IMR-90 (cell line): ENCODE measurements around the gene PCCA. TPM values are rescaled to one million over a fixed set of nuclear protein-coding genes. Genes with fewer than 3 reads are reported as not detected.

ENCODE experiments used
- ATAC-seq: fragments of 200-7000 bp; cut with Tn5 transposase; 2 replicates; pipeline ENCODE4 v1.9.1; 2020; ENCODE audit warnings: low read depth, mild to moderate bottlenecking, moderate library complexity
- BruUV-seq: library from RNA; stranded (reverse); fragments of 400-500 nt; replicated peaks from 2 replicates; lab custom pipeline; 2021; lab: Mats Ljungman, UMichigan
- CTCF ChIA-PET: fragments of 300-600 bp; formaldehyde crosslinking; extraction: SDS; loops from one replicate; lab custom pipeline; 2021; ENCODE audit warnings: antibody characterized with exemption; lab: Yijun Ruan, JAX
- POLR2A ChIA-PET: fragments of 300-600 bp; sonication (Branson Sonifier 250); formaldehyde crosslinking; loops from one replicate; lab custom pipeline; 2022; ENCODE audit warnings: antibody characterized with exemption; ENCODE audit not compliant: unreplicated experiment; lab: Charles Lee
- DNase-seq: peaks from one replicate; pipeline ENCODE4 v3.0.0; 2013
- H2AFZ ChIP-seq: replicated peaks from 2 replicates; pipeline ENCODE3; 2013; ENCODE audit warnings: low read length, mild to moderate bottlenecking; ENCODE audit not compliant: poor library complexity
- H2AK5ac ChIP-seq: 2 replicates; pipeline ENCODE4 v1.6.1; 2013; ENCODE audit warnings: low read depth, low read length, inconsistent platforms
- H2AK9ac ChIP-seq: replicated peaks from 2 replicates; pipeline ENCODE3; 2013; ENCODE audit warnings: mild to moderate bottlenecking, low read depth, low read length, moderate library complexity; ENCODE audit not compliant: poor library complexity
- H2BK120ac ChIP-seq: 2 replicates; pipeline ENCODE4 v1.6.1; 2013; ENCODE audit warnings: low read depth, low read length, inconsistent platforms
- H2BK15ac ChIP-seq: 3 replicates; pipeline ENCODE4 v1.6.1; 2013; ENCODE audit warnings: low read depth, low read length, inconsistent platforms
- H2BK20ac ChIP-seq: 2 replicates; pipeline ENCODE4 v1.6.1; 2013; ENCODE audit warnings: low read depth, mild to moderate bottlenecking, inconsistent platforms, low read length, moderate library complexity
- H2BK5ac ChIP-seq: 2 replicates; pipeline ENCODE4 v1.6.1; 2013; ENCODE audit warnings: mild to moderate bottlenecking, low read depth, low read length, inconsistent platforms; ENCODE audit not compliant: poor library complexity, severe bottlenecking
- H3K14ac ChIP-seq: replicated peaks from 2 replicates; pipeline ENCODE4 v1.6.1; 2013; ENCODE audit warnings: low read depth, low read length, inconsistent platforms
- H3K18ac ChIP-seq: 2 replicates; pipeline ENCODE4 v1.6.1; 2013; ENCODE audit warnings: low read depth, low read length, control low read depth
- H3K23ac ChIP-seq: 2 replicates; pipeline ENCODE4 v1.6.1; 2013; ENCODE audit warnings: low read depth, low read length, inconsistent platforms
- H3K27ac ChIP-seq: 2 replicates; pipeline ENCODE4 v1.5.1; 2013; ENCODE audit warnings: mild to moderate bottlenecking, control low read depth, low read length; ENCODE audit not compliant: insufficient read depth
- H3K27me3 ChIP-seq: 2 replicates; pipeline ENCODE4 v1.6.1; 2013; ENCODE audit warnings: low read length; ENCODE audit not compliant: control insufficient read depth, insufficient read depth
- H3K36me3 ChIP-seq: 2 replicates; pipeline ENCODE4 v1.6.1; 2013; ENCODE audit warnings: low read length, mixed read lengths; ENCODE audit not compliant: control insufficient read depth, insufficient read depth
- H3K4ac ChIP-seq: 2 replicates; pipeline ENCODE4 v1.6.1; 2013; ENCODE audit warnings: low read depth, low read length, inconsistent platforms
- H3K4me1 ChIP-seq: 2 replicates; pipeline ENCODE4 v1.6.1; 2013; ENCODE audit warnings: low read length, mixed read lengths; ENCODE audit not compliant: control insufficient read depth, insufficient read depth
- H3K4me2 ChIP-seq: 2 replicates; pipeline ENCODE4 v1.6.1; 2013; ENCODE audit warnings: low read depth, mild to moderate bottlenecking, control low read depth, low read length, moderate library complexity
- H3K4me3 ChIP-seq: 2 replicates; pipeline ENCODE4 v1.5.1; 2013; ENCODE audit warnings: low read depth, mild to moderate bottlenecking, control low read depth, low read length, moderate library complexity; ENCODE audit not compliant: insufficient read depth
- H3K56ac ChIP-seq: 2 replicates; pipeline ENCODE4 v1.6.1; 2013; ENCODE audit warnings: low read length, inconsistent platforms; ENCODE audit not compliant: insufficient read depth; ENCODE audit errors: extremely low read depth
- H3K79me1 ChIP-seq, 2 experiments: 2 replicates each; pipeline ENCODE4 v1.6.1; 2013; ENCODE audit warnings: low read length in 2 of 2, inconsistent platforms in 1 of 2, low read depth in 1 of 2
- H3K9ac ChIP-seq: 2 replicates; pipeline ENCODE4 v1.6.1; 2013; ENCODE audit warnings: low read depth, low read length, control low read depth
- H3K9me1 ChIP-seq: 2 replicates; pipeline ENCODE4 v1.6.1; 2013; ENCODE audit warnings: low read length, inconsistent platforms; ENCODE audit not compliant: insufficient read depth
- H3K9me3 ChIP-seq: 2 replicates; pipeline ENCODE4 v1.6.1; 2013; ENCODE audit warnings: low read length; ENCODE audit not compliant: control insufficient read depth, insufficient read depth
- H4K20me1 ChIP-seq: 2 replicates; pipeline ENCODE4 v1.6.1; 2013; ENCODE audit warnings: low read length, inconsistent platforms; ENCODE audit not compliant: insufficient read depth
- H4K5ac ChIP-seq: 2 replicates; pipeline ENCODE4 v1.6.1; 2013; ENCODE audit warnings: mild to moderate bottlenecking, low read depth, low read length, control low read depth
- H4K8ac ChIP-seq, 2 experiments: 2 replicates each; pipeline ENCODE4 v1.6.1; 2013; ENCODE audit warnings: low read depth in 2 of 2, low read length in 2 of 2, control low read depth in 1 of 2, inconsistent platforms in 1 of 2
- H4K91ac ChIP-seq: 2 replicates; pipeline ENCODE4 v1.6.1; 2013; ENCODE audit warnings: low read depth, low read length, inconsistent platforms; ENCODE audit not compliant: insufficient read depth
- BHLHE40 ChIP-seq: fragments of 150-350 bp; IDR thresholded peaks from 2 replicates; pipeline ENCODE4 v1.6.1; 2016; ENCODE audit warnings: mild to moderate bottlenecking, low read depth, low read length
- CEBPB ChIP-seq: IDR thresholded peaks from 2 replicates; pipeline ENCODE4 v1.6.1; 2012; ENCODE audit warnings: low read depth, low read length, improper control_type of control experiment
- CHD1 ChIP-seq: IDR thresholded peaks from 2 replicates; pipeline ENCODE4 v1.6.1; 2012; ENCODE audit warnings: low read depth, low read length, improper control_type of control experiment
- MAZ ChIP-seq: IDR thresholded peaks from 2 replicates; pipeline ENCODE4 v1.6.1; 2012; ENCODE audit warnings: low read depth, mild to moderate bottlenecking, low read length, improper control_type of control experiment, moderate library complexity, borderline replicate concordance
- NFE2L2 ChIP-seq: fragments of 150-350 bp; IDR thresholded peaks from 2 replicates; pipeline ENCODE4 v1.6.1; 2016; ENCODE audit warnings: low read depth, mild to moderate bottlenecking, low read length
- POLR2A ChIP-seq: IDR thresholded peaks from 2 replicates; pipeline ENCODE4 v1.6.1; 2012; ENCODE audit warnings: mild to moderate bottlenecking, low read depth, low read length
- RAD21 ChIP-seq: IDR thresholded peaks from 2 replicates; pipeline ENCODE4 v1.6.1; 2012; ENCODE audit warnings: low read length, improper control_type of control experiment
- RCOR1 ChIP-seq: IDR thresholded peaks from 2 replicates; pipeline ENCODE4 v1.6.1; 2012; ENCODE audit warnings: mild to moderate bottlenecking, low read length, improper control_type of control experiment; ENCODE audit not compliant: insufficient replicate concordance
- SMC3 ChIP-seq: fragments of 150-350 bp; IDR thresholded peaks from 2 replicates; pipeline ENCODE4 v1.6.1; 2016; ENCODE audit warnings: low read depth, mild to moderate bottlenecking, antibody characterized with exemption, low read length, moderate library complexity
- USF2 ChIP-seq: fragments of 150-350 bp; IDR thresholded peaks from 2 replicates; pipeline ENCODE4 v1.6.1; 2017; ENCODE audit warnings: mild to moderate bottlenecking, antibody characterized with exemption, low read length, low read depth
- WGBS, 2 experiments: methylation state at CpG; one replicate each; pipeline versions ENCODE4 v1.1.5 to v1.1.7; 2013; ENCODE audit warnings: missing lambda C conversion rate in 2 of 2; ENCODE audit not compliant: insufficient read length in 1 of 2; ENCODE audit errors: extremely low coverage in 2 of 2; 5-methylcytosine and 5-hydroxymethylcytosine counted together
- dilution Hi-C: fragments of 300-500 bp; cut with HindIII; formaldehyde crosslinking; loops from one replicate; pipeline ENCODE4 v1.14.3; 2018; ENCODE audit warnings: low sequenced_read_pairs; ENCODE audit not compliant: unreplicated experiment
- in situ Hi-C: fragments of 300-500 bp; cut with MboI; formaldehyde crosslinking; loops from 3 replicates; pipeline ENCODE4 v1.14.3; 2019; ENCODE audit warnings: low sequenced_read_pairs, inconsistent platforms, mixed read lengths
- intact Hi-C: fragments of 100-400 bp; cut with micrococcal nuclease; formaldehyde crosslinking; loops from 2 replicates; pipeline ENCODE4 v1.10.0; 2022
- polyA plus RNA-seq, 3 experiments: library from polyadenylated mRNA; depleted of rRNA; stranded (reverse); fragments of >200 nt; gene quantifications; 2 replicates each; pipeline ENCODE4 v1.2.3, GENCODE V29; 2012; ENCODE audit warnings: low replicate concordance in 1 of 3
- total RNA-seq: library from RNA; depleted of rRNA; stranded (reverse); fragments of >200 nt; gene quantifications from 2 replicates; pipeline ENCODE4 v1.2.3, GENCODE V29; 2012
- TF ChIP-seq, protein P1 (sequence below): fragments of 150-350 bp; IDR thresholded peaks from 2 replicates; pipeline ENCODE4 v1.6.1; 2016; ENCODE audit warnings: low read depth, mild to moderate bottlenecking, low read length, moderate library complexity, borderline replicate concordance

Gene PCCA
- total and polyA plus RNA-seq, 2 of the 4 experiments (the other 2 are of a cell fraction) = 7.6 to 24.0 TPM

GRCh38 chr13:100540621-100541020, 451.7 kb downstream of the PCCA start:
- Histone ChIP-seq H3K9me3 (no peaks in the 10 kb centered on the region), H3K56ac (no peak overlapping the region), H2AK5ac (no peak overlapping the region), H3K79me1 (no peaks in the 10 kb centered on the region), H2BK15ac (no peak overlapping the region), H3K18ac (no peak overlapping the region), H3K27me3 (no peaks in the 10 kb centered on the region), H3K23ac (no peak overlapping the region), H3K4me2 (no peak overlapping the region), H4K5ac (no peak overlapping the region), H3K36me3 (no peaks in the 10 kb centered on the region), H2BK5ac (no peak overlapping the region), H2BK20ac (no peak overlapping the region), H4K20me1 (no peaks in the 10 kb centered on the region), H3K4me1 (peaks cover 5% of the 10 kb centered on the region; the same call in 1 of the 2 replicates), H3K27ac (no peak overlapping the region), H3K9ac (no peak overlapping the region), H4K8ac (no peak overlapping the region), H2BK120ac (no peak overlapping the region), H3K4me3 (no peak overlapping the region), H3K9me1 (no peaks in the 10 kb centered on the region), H2AFZ (no peak overlapping the region), H3K4ac (no peak overlapping the region), H2AK9ac (no peak overlapping the region), H4K91ac (no peak overlapping the region), H3K14ac (no peak overlapping the region)
- DNase-seq (peak; percentile 30), ATAC-seq (peak; percentile 68)
- no CpG with 5 or more reads among the region's 3 CpGs for WGBS, 2 experiments
- CTCF ChIA-PET = no interaction called here
- dilution Hi-C loops (no loop called here), in situ Hi-C loops (loop anchor here (10.0 kb wide), 1 partner anchor 886 kb away; no protein-coding TSS in a partner anchor), intact Hi-C loops (no loop called here)
- no TSS peak for BruUV-seq
- no peak for TF ChIP-seq SMC3
- no peak for TF ChIP-seq RCOR1
- TF ChIP-seq USF2 = no peak
- TF ChIP-seq, protein P1, sequence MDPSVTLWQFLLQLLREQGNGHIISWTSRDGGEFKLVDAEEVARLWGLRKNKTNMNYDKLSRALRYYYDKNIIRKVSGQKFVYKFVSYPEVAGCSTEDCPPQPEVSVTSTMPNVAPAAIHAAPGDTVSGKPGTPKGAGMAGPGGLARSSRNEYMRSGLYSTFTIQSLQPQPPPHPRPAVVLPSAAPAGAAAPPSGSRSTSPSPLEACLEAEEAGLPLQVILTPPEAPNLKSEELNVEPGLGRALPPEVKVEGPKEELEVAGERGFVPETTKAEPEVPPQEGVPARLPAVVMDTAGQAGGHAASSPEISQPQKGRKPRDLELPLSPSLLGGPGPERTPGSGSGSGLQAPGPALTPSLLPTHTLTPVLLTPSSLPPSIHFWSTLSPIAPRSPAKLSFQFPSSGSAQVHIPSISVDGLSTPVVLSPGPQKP = no peak
- no peak for TF ChIP-seq NFE2L2
- TF ChIP-seq POLR2A = no peak
- TF ChIP-seq BHLHE40 = no peak
- TF ChIP-seq CEBPB = no peak
- no peak for TF ChIP-seq CHD1
- TF ChIP-seq RAD21 = no peak
- TF ChIP-seq MAZ = no peak
- POLR2A ChIA-PET = no interaction called here
